Measurements from ENCODE around the gene HMGCR.
"Not testable (repeated sequence)": the region's sequence is repeated elsewhere in the genome, so short reads cannot be mapped to it uniquely, and the experiment has no call there.

The HMGCR gene

DNA sequence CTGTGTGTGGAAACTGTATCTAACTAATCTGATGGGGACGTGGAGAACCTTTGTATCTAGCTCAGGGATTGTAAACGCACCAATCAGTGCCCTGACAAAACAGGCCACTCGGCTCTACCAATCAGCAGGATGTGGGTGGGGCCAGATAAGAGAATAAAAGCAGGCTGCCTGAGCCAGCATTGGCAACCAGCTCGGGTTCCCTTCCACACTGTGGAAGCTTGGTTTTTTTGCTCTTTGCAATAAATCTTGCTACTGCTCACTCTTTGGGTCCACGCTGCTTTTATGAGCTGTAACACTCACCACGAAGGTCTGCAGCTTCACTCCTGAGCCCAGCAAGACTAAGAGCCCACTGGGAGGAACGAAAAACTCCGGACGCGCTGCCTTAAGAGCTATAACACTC is 2.6 kb upstream of the HMGCR start:
- ATAC-seq, H3K4me3 Mint-ChIP-seq, H3K27ac Mint-ChIP-seq, H3K36me3 Mint-ChIP-seq, H3K9me3 Mint-ChIP-seq, H3K27me3 Mint-ChIP-seq: not testable (repeated sequence)
- H3K4me1 Mint-ChIP-seq: peaks cover 17% of the 10 kb centered on the region

DNA sequence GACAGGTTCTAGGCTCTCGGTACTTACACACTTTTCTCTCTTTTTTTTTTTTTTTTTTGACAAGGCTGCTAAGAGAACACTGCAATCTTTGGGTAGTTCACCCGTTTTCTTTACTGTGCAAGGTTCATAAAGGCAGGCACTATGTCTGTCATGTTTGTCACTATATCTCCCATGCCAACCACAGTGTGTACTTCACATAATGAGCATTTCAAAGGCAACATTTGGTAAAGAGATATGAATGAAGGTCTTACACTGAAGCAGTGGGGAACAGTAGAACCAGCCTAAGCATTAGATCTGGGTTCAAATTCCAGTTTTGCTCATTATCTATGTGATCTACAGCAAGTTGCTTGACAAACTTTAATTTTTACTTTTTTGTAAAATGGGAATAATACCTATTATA is 1.5 kb upstream of the HMGCR start:
- Mint-ChIP-seq H3K27me3 (no peaks in the 10 kb centered on the region), H3K36me3 (peaks cover 6% of the 10 kb centered on the region), H3K27ac (no peak overlapping the region), H3K4me1 (peaks cover 17% of the 10 kb centered on the region), H3K9me3 (no peaks in the 10 kb centered on the region), H3K4me3 (no peak overlapping the region)
- ATAC-seq: no peak

DNA sequence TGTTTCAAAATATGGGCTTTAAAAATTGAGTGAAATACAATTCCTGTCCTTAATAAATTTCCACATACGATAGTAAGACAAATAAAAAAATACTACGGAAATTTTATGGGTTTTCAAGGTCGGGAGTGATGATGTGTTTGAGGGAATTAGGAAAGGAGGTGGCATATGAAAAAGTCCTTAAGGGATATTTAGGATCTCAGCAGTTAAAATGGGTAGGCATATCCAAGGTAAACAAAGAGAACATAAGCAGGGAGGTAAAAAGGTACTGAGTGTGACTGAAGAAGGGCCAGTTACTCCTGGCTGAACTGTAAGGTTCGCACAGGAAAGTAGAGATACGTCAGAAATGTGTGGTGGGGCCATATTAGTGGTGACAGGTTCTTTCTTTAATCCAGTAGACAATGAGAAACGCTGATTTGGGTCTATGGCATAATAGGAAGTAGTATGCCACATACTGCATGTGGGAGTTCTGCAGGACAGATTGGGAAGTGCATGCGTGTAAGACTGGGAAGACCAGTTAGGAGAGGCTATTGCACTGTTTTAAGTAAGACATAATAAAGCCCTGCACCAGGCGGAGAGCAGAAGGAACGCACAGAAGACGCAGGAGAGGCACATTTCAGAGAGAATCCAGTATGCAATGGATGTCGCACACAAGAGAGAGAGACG is 937 bp upstream of the HMGCR start:
- Mint-ChIP-seq H3K9me3 (no peaks in the 10 kb centered on the region), H3K4me1 (peaks cover 20% of the 10 kb centered on the region), H3K27ac (no peak overlapping the region), H3K27me3 (no peaks in the 10 kb centered on the region), H3K36me3 (peaks cover 12% of the 10 kb centered on the region), H3K4me3 (no peak overlapping the region)
- ATAC-seq: peak; percentile 0

DNA sequence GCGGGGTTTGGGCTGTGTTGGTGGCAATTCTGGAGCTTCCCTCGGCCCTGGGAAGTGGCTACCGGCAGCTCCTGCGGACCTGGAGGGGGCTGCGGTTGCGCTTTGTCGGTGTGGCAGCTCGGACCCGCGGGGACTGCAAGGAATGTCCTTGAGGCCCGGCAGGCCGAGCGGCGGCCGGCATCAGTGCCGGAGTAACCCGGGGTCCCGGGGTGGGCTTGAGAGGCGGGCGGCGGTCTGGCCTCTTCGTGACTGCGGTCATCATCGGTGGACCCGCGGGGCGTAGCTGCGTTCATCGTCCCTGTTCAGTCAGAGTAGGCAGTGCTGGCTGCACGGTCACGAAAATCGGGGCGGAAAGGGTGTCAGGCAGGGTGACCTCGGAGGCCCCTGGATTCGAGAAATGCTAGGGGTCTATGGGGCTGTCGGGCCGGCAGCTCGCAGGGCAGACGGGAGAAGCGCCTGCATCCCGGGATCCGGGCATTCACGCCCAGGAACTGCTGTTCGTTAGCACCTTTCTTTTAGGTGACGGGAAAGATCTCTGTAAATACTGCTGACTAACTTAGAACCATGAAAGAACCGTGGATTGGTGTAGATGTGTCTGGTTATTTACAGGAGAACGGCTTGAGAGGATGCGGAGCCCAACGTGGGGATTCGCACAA is 474 bp downstream of the HMGCR start:
- no peaks in the 10 kb centered on the region for H3K9me3 Mint-ChIP-seq
- H3K4me1 Mint-ChIP-seq: peaks cover 25% of the 10 kb centered on the region
- ATAC-seq: peak; percentile 25
- no peak overlapping the region for H3K27ac Mint-ChIP-seq
- H3K4me3 Mint-ChIP-seq: no peak overlapping the region
- no peaks in the 10 kb centered on the region for H3K27me3 Mint-ChIP-seq
- H3K36me3 Mint-ChIP-seq: peaks cover 15% of the 10 kb centered on the region

DNA sequence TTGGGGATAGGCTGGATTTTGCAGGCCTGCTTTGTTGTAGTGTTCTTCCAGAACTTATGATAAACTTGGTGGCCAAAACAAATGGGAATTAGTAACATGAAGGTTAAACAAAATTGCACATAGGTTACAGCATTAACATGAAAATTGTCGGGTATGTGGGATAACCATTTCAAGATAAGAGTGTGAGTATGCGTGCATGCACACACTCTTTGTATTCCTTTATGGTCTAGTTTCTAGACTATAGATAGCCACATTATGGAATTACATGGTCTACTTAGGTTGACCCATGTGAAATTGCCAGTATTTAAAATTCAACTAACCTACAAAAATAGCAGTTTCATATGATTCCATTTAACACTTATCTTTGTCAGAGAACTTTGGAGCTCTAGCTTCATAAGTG is 1.4 kb downstream of the HMGCR start:
- no peak for ATAC-seq
- Mint-ChIP-seq H3K27me3 (no peaks in the 10 kb centered on the region), H3K4me1 (peaks cover 25% of the 10 kb centered on the region), H3K27ac (no peak overlapping the region), H3K9me3 (no peaks in the 10 kb centered on the region), H3K36me3 (peaks cover 15% of the 10 kb centered on the region), H3K4me3 (no peak overlapping the region)

DNA sequence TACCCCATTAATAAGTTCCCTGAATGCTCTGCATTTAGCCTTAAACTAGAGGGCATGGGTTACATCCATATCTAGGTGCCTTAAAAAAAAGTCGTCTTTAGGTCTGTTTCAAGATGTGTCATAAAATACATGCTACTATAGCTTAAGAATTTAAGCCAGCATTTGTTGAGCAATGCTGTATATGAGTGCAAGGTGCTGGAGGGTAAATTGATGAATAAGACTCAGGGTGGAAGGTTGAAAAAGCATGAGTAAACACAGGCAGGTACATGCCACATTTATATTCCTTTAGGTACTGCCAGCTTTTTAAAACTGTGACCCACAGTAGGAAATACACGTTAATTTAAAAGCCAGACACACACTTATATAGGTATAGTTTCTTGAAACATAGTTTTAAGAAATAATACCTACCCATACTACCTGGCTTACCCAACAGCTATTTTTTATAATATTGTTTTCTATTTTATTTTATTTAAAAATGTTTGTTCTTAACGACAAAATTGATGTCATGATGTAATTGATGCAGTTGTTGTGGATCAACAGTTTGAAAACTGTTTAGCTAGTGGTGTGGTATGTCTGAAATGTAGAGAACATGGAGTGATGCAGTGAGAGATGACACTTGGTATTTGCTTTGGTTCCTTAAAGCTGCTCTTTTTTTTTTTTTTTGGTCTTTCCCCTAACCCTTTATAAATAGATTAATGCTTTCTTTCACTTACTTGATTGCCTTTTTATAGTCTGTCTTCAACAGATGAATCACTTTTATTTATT is 3.9 kb downstream of the HMGCR start:
- no peak for ATAC-seq
- Mint-ChIP-seq H3K9me3 (no peaks in the 10 kb centered on the region), H3K4me1 (peaks cover 25% of the 10 kb centered on the region), H3K27me3 (no peaks in the 10 kb centered on the region), H3K4me3 (no peak overlapping the region), H3K27ac (no peak overlapping the region), H3K36me3 (peaks cover 20% of the 10 kb centered on the region)

DNA sequence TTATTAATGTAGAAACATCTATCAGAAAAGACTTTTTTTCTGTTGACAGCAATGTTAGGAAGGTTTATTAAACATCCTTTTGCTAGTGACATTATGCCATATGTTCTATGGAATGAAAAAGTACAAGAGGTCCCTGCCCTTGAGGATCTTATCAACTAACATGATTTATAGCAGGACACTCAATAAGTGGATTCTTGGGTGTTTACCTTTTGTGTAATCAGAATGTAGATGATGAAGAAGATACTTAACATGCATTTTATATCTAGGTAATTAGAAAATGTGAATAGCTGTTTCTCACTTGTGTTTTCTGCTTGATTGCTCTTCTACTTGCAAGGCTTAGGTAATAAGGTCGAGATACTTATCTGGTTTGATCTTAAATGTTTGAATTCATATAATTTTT is 4.9 kb downstream of the HMGCR start:
- Mint-ChIP-seq H3K27ac (no peak overlapping the region), H3K4me1 (peaks cover 25% of the 10 kb centered on the region), H3K27me3 (no peaks in the 10 kb centered on the region), H3K4me3 (no peak overlapping the region), H3K36me3 (peaks cover 20% of the 10 kb centered on the region), H3K9me3 (no peaks in the 10 kb centered on the region)
- ATAC-seq: no peak

DNA sequence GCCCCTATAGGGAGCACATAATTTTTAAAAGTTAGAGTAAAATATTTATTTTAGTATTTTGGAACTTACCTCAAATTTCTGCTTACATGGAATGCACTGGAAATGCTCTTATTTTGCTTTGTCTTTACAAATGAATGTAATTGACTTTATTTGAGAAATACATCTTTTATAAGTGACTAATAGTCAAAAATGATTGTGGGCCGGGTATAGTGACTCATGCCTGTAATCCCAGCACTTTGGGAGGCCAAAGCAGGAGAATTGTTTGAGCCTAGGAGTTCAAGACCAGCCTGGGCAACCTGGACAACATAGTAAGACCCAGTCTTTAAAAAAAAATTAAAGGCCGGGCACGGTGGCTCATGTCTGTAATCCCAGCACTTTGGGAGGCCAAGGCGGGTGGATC is 5.8 kb downstream of the HMGCR start:
- Mint-ChIP-seq H3K4me1 (peaks cover 20% of the 10 kb centered on the region), H3K36me3 (peaks cover 27% of the 10 kb centered on the region), H3K27me3 (no peaks in the 10 kb centered on the region), H3K27ac (no peak overlapping the region), H3K4me3 (no peak overlapping the region), H3K9me3 (no peaks in the 10 kb centered on the region)
- no peak for ATAC-seq

DNA sequence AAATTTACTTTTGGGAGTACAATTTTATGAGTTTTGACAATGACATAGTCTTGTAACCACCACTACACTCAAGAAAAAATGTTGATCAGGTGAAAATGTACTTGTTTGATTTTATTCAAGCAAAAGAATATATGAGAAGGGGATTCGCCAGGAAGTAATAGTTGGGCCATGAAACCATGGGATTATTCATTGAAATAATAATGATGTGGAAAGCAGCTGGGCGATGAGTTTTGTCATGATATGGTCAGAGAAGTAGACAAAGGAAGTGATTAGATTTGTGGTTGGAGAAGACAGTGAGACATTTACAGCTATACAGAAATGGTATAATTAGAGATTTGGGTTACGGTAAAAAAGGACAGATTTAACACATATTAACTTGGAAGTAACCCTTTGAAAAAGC is 11.2 kb downstream of the HMGCR start:
- Mint-ChIP-seq H3K4me1 (no peaks in the 10 kb centered on the region), H3K9me3 (no peaks in the 10 kb centered on the region), H3K36me3 (peaks cover 52% of the 10 kb centered on the region), H3K27me3 (no peaks in the 10 kb centered on the region), H3K27ac (peak overlapping the region; percentile 9), H3K4me3 (no peak overlapping the region)
- no peak for ATAC-seq

DNA sequence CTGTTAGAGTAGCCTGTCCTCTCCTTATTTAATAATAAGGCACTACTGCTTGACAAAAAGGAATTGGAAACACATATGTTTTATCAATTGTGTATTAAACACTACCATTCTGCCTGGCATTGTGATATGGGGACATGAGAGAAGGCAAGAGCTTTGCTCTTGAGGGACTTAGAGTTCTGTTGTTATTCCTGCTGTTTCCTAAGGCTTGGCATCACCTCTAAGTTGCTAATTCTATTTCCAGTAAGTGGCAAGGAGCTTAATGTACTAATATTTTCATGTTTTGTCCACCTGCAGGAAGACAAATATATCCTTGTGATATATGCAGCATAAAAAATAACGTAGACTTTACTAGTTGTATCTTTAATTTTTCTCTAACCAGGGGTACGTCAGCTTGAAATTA is 12.6 kb downstream of the HMGCR start:
- Mint-ChIP-seq H3K27ac (no peak overlapping the region), H3K36me3 (peaks cover 55% of the 10 kb centered on the region), H3K27me3 (no peaks in the 10 kb centered on the region), H3K9me3 (no peaks in the 10 kb centered on the region), H3K4me3 (no peak overlapping the region), H3K4me1 (no peaks in the 10 kb centered on the region)
- ATAC-seq: no peak

DNA sequence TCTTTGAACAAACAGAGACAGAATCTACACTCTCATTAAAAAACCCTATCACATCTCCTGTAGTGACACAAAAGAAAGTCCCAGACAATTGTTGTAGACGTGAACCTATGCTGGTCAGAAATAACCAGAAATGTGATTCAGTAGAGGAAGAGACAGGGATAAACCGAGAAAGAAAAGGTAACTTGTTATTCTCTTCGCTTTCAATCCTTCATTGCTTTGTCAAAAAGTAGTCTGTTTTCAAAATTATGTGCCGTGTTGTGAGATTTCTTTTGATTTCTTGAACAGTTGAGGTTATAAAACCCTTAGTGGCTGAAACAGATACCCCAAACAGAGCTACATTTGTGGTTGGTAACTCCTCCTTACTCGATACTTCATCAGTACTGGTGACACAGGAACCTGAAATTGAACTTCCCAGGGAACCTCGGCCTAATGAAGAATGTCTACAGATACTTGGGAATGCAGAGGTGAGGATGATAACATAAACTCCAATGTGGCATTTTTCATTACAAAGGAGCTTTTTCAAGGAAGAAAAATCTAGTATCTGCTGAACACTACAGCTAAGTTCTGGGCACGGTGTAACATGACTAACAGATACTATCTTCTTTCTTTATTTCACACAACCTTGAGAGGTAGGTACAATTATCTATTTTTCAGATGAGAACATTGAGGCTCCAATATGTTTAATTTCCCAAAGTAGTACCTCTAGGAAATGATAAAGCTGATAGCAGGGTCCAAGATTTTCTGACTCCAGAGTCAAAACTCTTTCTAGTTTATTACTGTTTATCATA is 14.3 kb downstream of the HMGCR start:
- no peak for ATAC-seq
- Mint-ChIP-seq H3K4me1 (no peaks in the 10 kb centered on the region), H3K9me3 (no peaks in the 10 kb centered on the region), H3K4me3 (no peak overlapping the region), H3K27ac (no peak overlapping the region), H3K27me3 (no peaks in the 10 kb centered on the region), H3K36me3 (peaks cover 65% of the 10 kb centered on the region)

DNA sequence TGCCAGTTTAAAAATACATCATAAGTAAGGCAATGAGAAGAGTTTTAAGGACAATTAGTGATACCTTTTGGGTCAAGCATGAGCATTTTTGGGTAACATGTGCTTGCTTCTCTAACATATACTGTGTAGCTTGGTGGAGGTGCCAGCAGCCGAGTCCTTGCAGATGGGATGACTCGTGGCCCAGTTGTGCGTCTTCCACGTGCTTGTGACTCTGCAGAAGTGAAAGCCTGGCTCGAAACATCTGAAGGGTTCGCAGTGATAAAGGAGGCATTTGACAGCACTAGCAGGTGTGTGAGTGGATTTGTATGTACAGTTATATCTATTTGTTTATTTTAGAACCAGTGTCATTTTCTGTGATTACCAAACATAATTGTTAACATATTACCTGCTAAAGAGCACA is 18.2 kb downstream of the HMGCR start:
- no peak for ATAC-seq
- H3K27ac Mint-ChIP-seq: no peak overlapping the region
- no peaks in the 10 kb centered on the region for H3K27me3 Mint-ChIP-seq
- H3K9me3 Mint-ChIP-seq: no peaks in the 10 kb centered on the region
- peaks cover 75% of the 10 kb centered on the region for H3K36me3 Mint-ChIP-seq
- H3K4me3 Mint-ChIP-seq: no peak overlapping the region
- H3K4me1 Mint-ChIP-seq: no peaks in the 10 kb centered on the region

DNA sequence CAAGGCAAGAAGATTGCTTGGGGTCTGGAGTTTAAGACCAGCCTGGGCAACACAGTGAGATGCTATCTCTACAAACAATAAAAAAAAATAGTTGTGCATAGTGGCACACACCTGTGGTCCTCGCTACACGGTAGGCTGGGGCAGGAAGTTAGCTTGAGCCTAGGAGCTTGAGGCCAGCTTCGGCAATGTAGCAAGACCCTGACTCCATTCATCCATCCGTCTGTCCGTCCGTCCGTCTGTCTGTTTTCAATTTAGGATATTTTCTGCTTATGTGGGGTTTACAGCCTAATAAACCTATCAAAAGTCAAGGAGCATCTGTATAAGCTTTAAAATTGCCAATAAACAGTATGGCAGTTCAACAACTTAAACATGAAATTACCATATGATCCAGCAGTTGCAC is 19.7 kb downstream of the HMGCR start:
- Mint-ChIP-seq H3K27me3 (no peaks in the 10 kb centered on the region), H3K36me3 (peaks cover 71% of the 10 kb centered on the region), H3K4me3 (no peak overlapping the region), H3K27ac (no peak overlapping the region), H3K9me3 (no peaks in the 10 kb centered on the region), H3K4me1 (no peaks in the 10 kb centered on the region)
- ATAC-seq: no peak

DNA sequence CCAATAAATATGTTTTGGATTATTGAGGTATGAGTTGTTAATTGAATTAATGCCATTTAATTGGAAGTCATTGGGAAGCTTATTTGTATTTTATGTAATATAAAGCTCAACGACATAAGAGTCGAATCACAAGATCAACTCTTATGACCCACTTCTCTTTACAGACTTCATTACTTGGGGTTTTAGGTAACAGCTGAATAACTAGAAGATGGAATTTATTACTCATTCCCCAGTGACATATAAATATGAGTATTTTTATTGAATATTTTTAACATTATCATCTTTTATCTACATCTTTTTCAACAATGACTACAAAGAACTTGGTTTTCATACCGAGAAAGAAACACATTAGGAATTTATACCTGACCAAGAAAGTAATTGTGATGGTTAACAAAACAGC is 21.1 kb downstream of the HMGCR start:
- no peak overlapping the region for H3K27ac Mint-ChIP-seq
- H3K36me3 Mint-ChIP-seq: peaks cover 75% of the 10 kb centered on the region
- no peaks in the 10 kb centered on the region for H3K27me3 Mint-ChIP-seq
- ATAC-seq: no peak
- H3K4me1 Mint-ChIP-seq: no peaks in the 10 kb centered on the region
- H3K9me3 Mint-ChIP-seq: no peaks in the 10 kb centered on the region
- H3K4me3 Mint-ChIP-seq: no peak overlapping the region

DNA sequence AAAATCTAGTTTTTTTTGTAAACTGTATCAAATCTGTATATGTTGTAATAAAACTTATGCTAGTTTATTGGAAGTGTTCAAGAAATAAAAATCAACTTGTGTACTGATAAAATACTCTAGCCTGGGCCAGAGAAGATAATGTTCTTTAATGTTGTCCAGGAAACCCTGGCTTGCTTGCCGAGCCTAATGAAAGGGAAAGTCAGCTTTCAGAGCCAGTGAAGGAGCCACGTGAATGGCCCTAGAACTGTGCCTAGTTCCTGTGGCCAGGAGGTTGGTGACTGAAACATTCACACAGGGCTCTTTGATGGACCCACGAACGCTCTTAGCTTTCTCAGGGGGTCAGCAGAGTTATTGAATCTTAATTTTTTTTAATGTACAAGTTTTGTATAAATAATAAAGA is 24.3 kb downstream of the HMGCR start:
- ATAC-seq: no peak
- Mint-ChIP-seq H3K4me3 (no peak overlapping the region), H3K36me3 (peaks cover 63% of the 10 kb centered on the region), H3K4me1 (no peaks in the 10 kb centered on the region), H3K27ac (no peak overlapping the region), H3K9me3 (no peaks in the 10 kb centered on the region), H3K27me3 (no peaks in the 10 kb centered on the region)

All from stimulated activated memory B cell treated with anti-CD40 and anti-IgM and Interleukin-4, amounts not matched to agents 10 μg/mL and 1 μg/mL and 100 μg/mL, for 72 hours (primary cell).